Progenitor cell of endocrine pancreas (in vitro differentiated cells): ENCODE measurements around the gene ENTPD7. TPM values are rescaled to one million over a fixed set of nuclear protein-coding genes. Genes with fewer than 3 reads are reported as not detected.

Source experiments
- DNase-seq: peaks from one replicate; pipeline ENCODE4 v3.0.0; 2021; ENCODE audit warnings: low spot score; ENCODE audit not compliant: unreplicated experiment
- H3K27ac Mint-ChIP-seq: 2 replicates; pipeline ENCODE4 v1.8.0; 2021; ENCODE audit warnings: mild to moderate bottlenecking, moderate library complexity, mixed read lengths
- H3K27me3 Mint-ChIP-seq: 2 replicates; pipeline ENCODE4 v1.8.0; 2021; ENCODE audit warnings: mixed read lengths
- H3K36me3 Mint-ChIP-seq: 2 replicates; pipeline ENCODE4 v1.8.0; 2022; ENCODE audit warnings: mixed read lengths; ENCODE audit not compliant: insufficient read depth
- H3K4me1 Mint-ChIP-seq: 2 replicates; pipeline ENCODE4 v1.8.0; 2021; ENCODE audit warnings: low read depth, mixed read lengths
- H3K4me3 Mint-ChIP-seq: 2 replicates; pipeline ENCODE4 v1.8.0; 2021; ENCODE audit warnings: low read depth, mild to moderate bottlenecking, moderate library complexity, mixed read lengths
- H3K9me3 Mint-ChIP-seq: 2 replicates; pipeline ENCODE4 v1.8.0; 2021; ENCODE audit warnings: low read depth, mixed read lengths
- total RNA-seq: library from RNA; stranded (reverse); gene quantifications from 2 replicates; pipeline ENCODE4 v1.2.1, GENCODE V29; 2021
- TF ChIP-seq, protein P1 (sequence below): fragments of 200-600 bp; sonication (generic); IDR thresholded peaks from one replicate; pipeline ENCODE4 v1.5.0; 2021; ENCODE audit warnings: antibody characterized with exemption, mild to moderate bottlenecking; ENCODE audit not compliant: unreplicated experiment

The ENTPD7 gene
- total RNA-seq, 1 donor from 2014 or later = 31.2 TPM

DNA sequence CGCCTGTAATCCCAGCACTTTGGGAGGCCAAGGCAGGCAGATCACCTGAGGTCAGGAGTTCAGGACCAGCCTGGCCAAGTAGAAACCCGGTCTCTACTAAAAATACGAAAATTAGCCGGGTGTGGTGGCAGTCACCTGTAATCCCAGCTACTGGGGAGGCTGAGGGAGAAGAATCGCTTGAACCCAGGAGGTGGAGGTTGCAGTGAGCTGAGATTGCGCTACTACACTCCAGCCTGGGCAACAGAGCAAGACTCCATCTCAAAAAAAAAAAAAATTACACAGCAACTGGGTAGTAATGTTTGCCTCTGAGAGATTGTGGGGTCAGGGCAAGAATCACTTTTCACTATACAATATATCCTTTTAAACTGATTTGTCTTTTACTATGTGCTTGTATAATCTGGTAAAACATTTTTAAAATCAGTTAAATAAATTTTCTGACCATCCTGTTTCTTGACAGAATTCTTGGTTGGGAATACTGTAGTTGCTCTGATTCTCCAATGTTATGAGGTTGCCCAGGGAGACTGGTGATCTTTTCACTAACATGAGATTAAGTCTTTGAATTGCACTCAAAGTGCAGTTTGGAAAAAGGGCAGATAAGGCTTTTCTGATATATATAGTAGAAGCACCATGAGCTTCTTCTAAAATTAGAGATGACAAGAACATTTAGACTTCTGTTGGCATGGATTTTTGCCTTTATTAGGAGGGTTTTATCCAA, 1.5 kb downstream of the ENTPD7 start:
- no peak for DNase-seq
- no peaks in the 10 kb centered on the region for H3K9me3 Mint-ChIP-seq
- peak overlapping the region; percentile 46 for H3K4me3 Mint-ChIP-seq
- H3K27me3 Mint-ChIP-seq = peaks cover 19% of the 10 kb centered on the region
- no peak overlapping the region for H3K27ac Mint-ChIP-seq
- H3K4me1 Mint-ChIP-seq = peaks cover 11% of the 10 kb centered on the region
- TF ChIP-seq, protein P1, sequence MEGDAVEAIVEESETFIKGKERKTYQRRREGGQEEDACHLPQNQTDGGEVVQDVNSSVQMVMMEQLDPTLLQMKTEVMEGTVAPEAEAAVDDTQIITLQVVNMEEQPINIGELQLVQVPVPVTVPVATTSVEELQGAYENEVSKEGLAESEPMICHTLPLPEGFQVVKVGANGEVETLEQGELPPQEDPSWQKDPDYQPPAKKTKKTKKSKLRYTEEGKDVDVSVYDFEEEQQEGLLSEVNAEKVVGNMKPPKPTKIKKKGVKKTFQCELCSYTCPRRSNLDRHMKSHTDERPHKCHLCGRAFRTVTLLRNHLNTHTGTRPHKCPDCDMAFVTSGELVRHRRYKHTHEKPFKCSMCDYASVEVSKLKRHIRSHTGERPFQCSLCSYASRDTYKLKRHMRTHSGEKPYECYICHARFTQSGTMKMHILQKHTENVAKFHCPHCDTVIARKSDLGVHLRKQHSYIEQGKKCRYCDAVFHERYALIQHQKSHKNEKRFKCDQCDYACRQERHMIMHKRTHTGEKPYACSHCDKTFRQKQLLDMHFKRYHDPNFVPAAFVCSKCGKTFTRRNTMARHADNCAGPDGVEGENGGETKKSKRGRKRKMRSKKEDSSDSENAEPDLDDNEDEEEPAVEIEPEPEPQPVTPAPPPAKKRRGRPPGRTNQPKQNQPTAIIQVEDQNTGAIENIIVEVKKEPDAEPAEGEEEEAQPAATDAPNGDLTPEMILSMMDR = no peak
- peaks cover 10% of the 10 kb centered on the region for H3K36me3 Mint-ChIP-seq

DNA sequence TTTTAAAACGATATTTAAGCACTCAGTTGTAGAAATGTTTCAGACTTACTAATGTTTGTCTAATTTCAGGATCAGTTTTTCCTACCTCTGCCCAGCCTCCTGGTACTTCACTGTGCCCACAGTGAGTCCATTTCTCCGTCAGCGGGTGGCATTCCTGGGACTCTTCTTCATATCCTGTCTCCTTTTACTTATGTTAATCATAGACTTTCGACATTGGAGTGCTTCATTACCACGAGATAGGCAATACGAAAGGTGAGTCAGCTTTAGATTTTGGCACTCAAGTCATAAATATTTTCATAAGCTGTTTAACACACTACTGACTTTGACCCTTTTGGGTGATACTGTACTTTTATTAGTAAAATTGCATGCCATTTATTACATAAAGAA, 2.1 kb downstream of the ENTPD7 start:
- Mint-ChIP-seq H3K36me3 (peaks cover 10% of the 10 kb centered on the region), H3K27me3 (peaks cover 14% of the 10 kb centered on the region), H3K27ac (no peak overlapping the region), H3K4me3 (no peak overlapping the region), H3K4me1 (peaks cover 11% of the 10 kb centered on the region), H3K9me3 (no peaks in the 10 kb centered on the region)
- DNase-seq = no peak
- TF ChIP-seq, protein P1 = no peak

DNA sequence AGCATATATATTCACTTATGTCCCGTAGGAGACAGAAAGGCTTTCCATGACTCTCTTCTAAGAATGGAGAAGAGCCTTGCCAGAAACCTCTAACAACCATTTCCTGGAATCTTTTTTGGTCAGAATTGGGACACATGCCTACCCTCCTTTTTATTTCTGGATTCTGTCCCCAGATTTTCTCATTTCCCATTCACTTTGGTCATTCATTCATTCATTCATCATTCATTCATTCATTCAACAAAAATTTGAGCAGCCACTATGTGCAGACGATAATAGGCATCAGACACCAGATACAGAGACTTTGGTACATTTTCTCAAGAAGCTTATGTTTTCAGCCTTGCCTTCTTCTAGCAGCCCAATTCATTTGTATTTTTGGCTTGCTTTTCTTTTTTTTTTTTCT, 6.0 kb downstream of the ENTPD7 start:
- no peak for DNase-seq
- TF ChIP-seq, protein P1 = no peak
- no peaks in the 10 kb centered on the region for H3K9me3 Mint-ChIP-seq
- no peak overlapping the region for H3K4me3 Mint-ChIP-seq
- H3K27me3 Mint-ChIP-seq = no peaks in the 10 kb centered on the region
- peaks cover 9% of the 10 kb centered on the region for H3K4me1 Mint-ChIP-seq
- no peak overlapping the region for H3K27ac Mint-ChIP-seq
- H3K36me3 Mint-ChIP-seq = peaks cover 17% of the 10 kb centered on the region

DNA sequence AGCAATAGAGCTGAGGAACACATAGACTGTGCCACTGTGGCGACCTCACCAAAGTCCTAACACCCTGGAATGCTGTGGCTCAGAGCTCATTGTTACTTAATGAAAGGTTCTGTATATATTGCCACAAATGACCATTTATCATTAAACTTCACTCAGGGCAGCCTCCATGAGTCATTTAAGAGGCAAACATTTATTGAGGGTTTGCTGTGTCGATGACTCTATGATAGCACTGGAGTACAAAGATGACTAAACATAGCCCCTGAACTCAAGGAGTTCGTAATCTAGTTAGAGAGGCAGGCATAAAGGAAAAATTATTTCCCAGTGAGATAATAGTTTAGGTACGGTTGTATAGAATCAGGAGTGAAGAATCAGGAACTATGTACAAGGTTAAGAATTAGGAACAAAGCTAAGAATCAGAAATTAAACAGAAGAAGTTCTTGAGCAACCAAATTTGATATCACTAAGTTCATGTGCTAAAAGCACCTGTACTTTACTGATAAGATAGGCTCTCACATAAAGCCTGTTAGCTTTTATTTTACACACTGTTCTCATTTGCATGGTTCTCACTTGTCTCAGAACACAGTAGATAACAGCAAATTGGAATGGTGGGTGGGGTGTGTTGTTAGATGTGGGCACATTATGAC, 7.9 kb downstream of the ENTPD7 start:
- DNase-seq = no peak
- no peaks in the 10 kb centered on the region for H3K27me3 Mint-ChIP-seq
- H3K4me3 Mint-ChIP-seq = no peak overlapping the region
- H3K27ac Mint-ChIP-seq = peak overlapping the region; percentile 59
- TF ChIP-seq, protein P1 = no peak
- H3K36me3 Mint-ChIP-seq = peaks cover 16% of the 10 kb centered on the region
- peaks cover 7% of the 10 kb centered on the region for H3K4me1 Mint-ChIP-seq
- H3K9me3 Mint-ChIP-seq = no peaks in the 10 kb centered on the region

DNA sequence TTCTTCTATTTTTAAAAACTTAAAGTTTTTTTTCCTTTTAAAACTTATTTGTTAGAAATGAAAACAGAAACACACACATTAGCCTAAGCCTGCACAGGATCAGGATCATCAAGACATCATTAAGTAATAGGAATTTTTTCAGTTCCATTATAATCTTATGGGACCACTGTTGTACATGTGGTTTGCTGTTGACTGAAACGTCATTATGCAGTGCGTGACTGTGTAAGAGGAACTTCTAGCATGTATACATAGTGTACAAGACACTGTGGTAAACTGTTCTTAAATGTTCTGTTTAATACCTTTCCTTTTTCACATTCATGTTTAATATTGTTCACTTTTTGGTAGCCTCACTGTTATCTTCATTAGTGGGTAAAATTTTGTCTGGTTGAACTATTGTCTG, 12.1 kb downstream of the ENTPD7 start:
- Mint-ChIP-seq H3K9me3 (no peaks in the 10 kb centered on the region), H3K27ac (no peak overlapping the region), H3K4me1 (peaks cover 14% of the 10 kb centered on the region), H3K27me3 (no peaks in the 10 kb centered on the region), H3K36me3 (peaks cover 8% of the 10 kb centered on the region), H3K4me3 (no peak overlapping the region)
- DNase-seq = no peak
- TF ChIP-seq, protein P1 = no peak
